Progenitor cell of endocrine pancreas (in vitro differentiated cells): ENCODE measurements around the gene FBXW5. TPM values are rescaled to one million over a fixed set of nuclear protein-coding genes. Genes with fewer than 3 reads are reported as not detected.
A peak's percentile ranks its signal among the peaks of the same experiment; 100 is the strongest.

Source experiments
- DNase-seq: peaks from one replicate; pipeline ENCODE4 v3.0.0; 2021; ENCODE audit warnings: low spot score; ENCODE audit not compliant: unreplicated experiment
- H3K27ac Mint-ChIP-seq: 2 replicates; pipeline ENCODE4 v1.8.0; 2021; ENCODE audit warnings: mild to moderate bottlenecking, moderate library complexity, mixed read lengths
- H3K27me3 Mint-ChIP-seq: 2 replicates; pipeline ENCODE4 v1.8.0; 2021; ENCODE audit warnings: mixed read lengths
- H3K36me3 Mint-ChIP-seq: 2 replicates; pipeline ENCODE4 v1.8.0; 2022; ENCODE audit warnings: mixed read lengths; ENCODE audit not compliant: insufficient read depth
- H3K4me1 Mint-ChIP-seq: 2 replicates; pipeline ENCODE4 v1.8.0; 2021; ENCODE audit warnings: low read depth, mixed read lengths
- H3K4me3 Mint-ChIP-seq: 2 replicates; pipeline ENCODE4 v1.8.0; 2021; ENCODE audit warnings: low read depth, mild to moderate bottlenecking, moderate library complexity, mixed read lengths
- H3K9me3 Mint-ChIP-seq: 2 replicates; pipeline ENCODE4 v1.8.0; 2021; ENCODE audit warnings: low read depth, mixed read lengths
- CTCF ChIP-seq: fragments of 200-600 bp; sonication (generic); IDR thresholded peaks from one replicate; pipeline ENCODE4 v1.5.0; 2021; ENCODE audit warnings: antibody characterized with exemption, mild to moderate bottlenecking; ENCODE audit not compliant: unreplicated experiment
- total RNA-seq: library from RNA; stranded (reverse); gene quantifications from 2 replicates; pipeline ENCODE4 v1.2.1, GENCODE V29; 2021

FBXW5 gene
- total RNA-seq, 1 donor from 2014 or later = 77.3 TPM

- Mint-ChIP-seq H3K27me3 (no peaks in the 10 kb centered on the region), H3K27ac (no peak overlapping the region)
These were observed 2.2 kb downstream of the FBXW5 start for GRCh38 chr9:136942112-136942880.

GRCh38 chr9:136941231-136942111 is 3.1 kb downstream of the FBXW5 start:
- no peak overlapping the region for H3K27ac Mint-ChIP-seq
- no peaks in the 10 kb centered on the region for H3K4me1 Mint-ChIP-seq

More at GRCh38 chr9:136942112-136942880, 2.2 kb downstream of the FBXW5 start:
- Mint-ChIP-seq H3K4me3 (peak overlapping the region; percentile 38), H3K4me1 (no peaks in the 10 kb centered on the region), H3K36me3 (peaks cover 2% of the 10 kb centered on the region), H3K9me3 (no peaks in the 10 kb centered on the region)
- TF ChIP-seq CTCF = no peak
- no peak for DNase-seq

GRCh38 chr9:136940526-136941230 is 3.9 kb downstream of the FBXW5 start:
- no peak for TF ChIP-seq CTCF
- no peaks in the 10 kb centered on the region for H3K27me3 Mint-ChIP-seq
- DNase-seq = no peak
- no peak overlapping the region for H3K4me3 Mint-ChIP-seq
- H3K36me3 Mint-ChIP-seq = peaks cover 2% of the 10 kb centered on the region
- H3K4me1 Mint-ChIP-seq = no peaks in the 10 kb centered on the region
- H3K9me3 Mint-ChIP-seq = no peaks in the 10 kb centered on the region
- H3K27ac Mint-ChIP-seq = no peak overlapping the region

More at GRCh38 chr9:136941231-136942111, 3.1 kb downstream of the FBXW5 start:
- H3K36me3 Mint-ChIP-seq = peaks cover 2% of the 10 kb centered on the region
- H3K27me3 Mint-ChIP-seq = no peaks in the 10 kb centered on the region
- H3K4me3 Mint-ChIP-seq = no peak overlapping the region
- DNase-seq = no peak
- no peak for TF ChIP-seq CTCF
- H3K9me3 Mint-ChIP-seq = no peaks in the 10 kb centered on the region

- DNase-seq = no peak
- Mint-ChIP-seq H3K36me3 (peaks cover 2% of the 10 kb centered on the region), H3K9me3 (no peaks in the 10 kb centered on the region), H3K4me3 (no peak overlapping the region), H3K27ac (no peak overlapping the region), H3K4me1 (no peaks in the 10 kb centered on the region), H3K27me3 (no peaks in the 10 kb centered on the region)
- TF ChIP-seq CTCF = no peak
These were observed 4.5 kb downstream of the FBXW5 start for GRCh38 chr9:136939996-136940525.
